ENCODE results near the gene IKZF5.

- TF ChIP-seq EZH2phosphoT487 (IDR thresholded peaks at IDR 0.05; ENCODE audit: low read length) (no peak), EZH2 (optimal IDR thresholded peaks at IDR 0.05; ENCODE audit: low read depth, low read length) (no peak)
- TF ChIP-seq, protein P1, sequence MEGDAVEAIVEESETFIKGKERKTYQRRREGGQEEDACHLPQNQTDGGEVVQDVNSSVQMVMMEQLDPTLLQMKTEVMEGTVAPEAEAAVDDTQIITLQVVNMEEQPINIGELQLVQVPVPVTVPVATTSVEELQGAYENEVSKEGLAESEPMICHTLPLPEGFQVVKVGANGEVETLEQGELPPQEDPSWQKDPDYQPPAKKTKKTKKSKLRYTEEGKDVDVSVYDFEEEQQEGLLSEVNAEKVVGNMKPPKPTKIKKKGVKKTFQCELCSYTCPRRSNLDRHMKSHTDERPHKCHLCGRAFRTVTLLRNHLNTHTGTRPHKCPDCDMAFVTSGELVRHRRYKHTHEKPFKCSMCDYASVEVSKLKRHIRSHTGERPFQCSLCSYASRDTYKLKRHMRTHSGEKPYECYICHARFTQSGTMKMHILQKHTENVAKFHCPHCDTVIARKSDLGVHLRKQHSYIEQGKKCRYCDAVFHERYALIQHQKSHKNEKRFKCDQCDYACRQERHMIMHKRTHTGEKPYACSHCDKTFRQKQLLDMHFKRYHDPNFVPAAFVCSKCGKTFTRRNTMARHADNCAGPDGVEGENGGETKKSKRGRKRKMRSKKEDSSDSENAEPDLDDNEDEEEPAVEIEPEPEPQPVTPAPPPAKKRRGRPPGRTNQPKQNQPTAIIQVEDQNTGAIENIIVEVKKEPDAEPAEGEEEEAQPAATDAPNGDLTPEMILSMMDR (IDR thresholded peaks at IDR 0.05; ENCODE audit: low read length), result no peak
Measured at GRCh38 chr10:123024540-123024939, 15.9 kb upstream of the IKZF5 start.

All from MM.1S (cell line).